Fibroblast of mammary gland (primary cell): ENCODE results near the gene GGPS1.
"Not testable (repeated sequence)": the region's sequence is repeated elsewhere in the genome, so short reads cannot be mapped to it uniquely, and the experiment has no call there.

ENCODE experiments used
- DNase-seq: peaks from one replicate; pipeline ENCODE4 v3.0.0-alpha.2; 2010; ENCODE audit warnings: low read depth
- H3K4me3 ChIP-seq: 2 replicates; pipeline ENCODE4 v1.5.1; 2011; ENCODE audit warnings: low read depth, mild to moderate bottlenecking, low read length, moderate library complexity; ENCODE audit not compliant: control insufficient read depth
- TF ChIP-seq, protein P1 (sequence below): conservative IDR thresholded peaks from 2 replicates; pipeline ENCODE4 v1.5.1; 2011; ENCODE audit warnings: low read depth, low read length, inconsistent platforms; ENCODE audit not compliant: control insufficient read depth, insufficient read depth

The GGPS1 gene

DNA sequence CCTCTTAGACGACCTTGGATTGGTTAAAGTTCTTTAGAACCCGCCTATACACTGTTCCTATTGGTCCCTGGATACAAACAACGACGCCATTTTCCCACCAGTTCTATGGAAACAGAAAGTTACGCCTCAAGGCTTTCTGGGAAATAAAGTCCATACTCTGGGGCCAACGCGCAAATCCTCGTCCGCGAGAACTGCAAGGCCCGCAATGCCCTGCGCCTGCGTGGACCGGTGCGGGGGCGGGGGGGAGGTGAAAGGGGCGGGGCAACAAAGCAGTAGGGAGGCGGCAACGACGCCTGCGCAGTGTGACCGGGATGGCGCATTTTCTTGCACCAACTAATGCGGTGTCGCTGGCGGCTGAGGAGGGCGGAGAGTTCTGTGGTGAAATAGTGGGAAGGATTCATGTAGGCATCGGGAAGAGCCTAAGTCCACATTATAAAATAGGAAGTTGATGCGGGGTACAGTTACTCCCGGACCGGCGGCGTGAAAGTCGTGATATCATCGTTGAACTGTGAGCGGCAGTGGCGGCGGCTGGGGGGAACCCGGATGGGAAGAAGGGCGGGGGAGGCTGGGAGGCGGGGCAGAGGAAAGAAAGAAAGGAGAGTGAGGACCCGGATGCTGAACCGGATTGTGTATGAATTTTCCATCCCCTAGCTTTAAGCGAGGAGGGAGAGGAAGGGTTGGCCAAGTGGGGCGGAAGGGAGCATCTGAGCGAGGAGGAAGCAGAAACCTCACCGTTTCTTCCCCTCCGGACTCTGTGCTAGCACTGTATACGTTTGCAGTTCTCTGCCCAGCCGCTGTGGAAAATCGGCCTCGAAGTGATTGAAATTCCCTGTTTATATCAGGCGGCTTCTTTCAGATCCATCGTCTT, at the start of gene GGPS1:
GGPS1 (plus strand) TSS at position 300 of the 868 bp plus-strand sequence. CDS start 6,695 bp downstream, outside the sequence.
- H3K4me3 ChIP-seq, result peak within 1 kb of the TSS; percentile 87
- DNase-seq, result peak; percentile 100
- TF ChIP-seq, protein P1, sequence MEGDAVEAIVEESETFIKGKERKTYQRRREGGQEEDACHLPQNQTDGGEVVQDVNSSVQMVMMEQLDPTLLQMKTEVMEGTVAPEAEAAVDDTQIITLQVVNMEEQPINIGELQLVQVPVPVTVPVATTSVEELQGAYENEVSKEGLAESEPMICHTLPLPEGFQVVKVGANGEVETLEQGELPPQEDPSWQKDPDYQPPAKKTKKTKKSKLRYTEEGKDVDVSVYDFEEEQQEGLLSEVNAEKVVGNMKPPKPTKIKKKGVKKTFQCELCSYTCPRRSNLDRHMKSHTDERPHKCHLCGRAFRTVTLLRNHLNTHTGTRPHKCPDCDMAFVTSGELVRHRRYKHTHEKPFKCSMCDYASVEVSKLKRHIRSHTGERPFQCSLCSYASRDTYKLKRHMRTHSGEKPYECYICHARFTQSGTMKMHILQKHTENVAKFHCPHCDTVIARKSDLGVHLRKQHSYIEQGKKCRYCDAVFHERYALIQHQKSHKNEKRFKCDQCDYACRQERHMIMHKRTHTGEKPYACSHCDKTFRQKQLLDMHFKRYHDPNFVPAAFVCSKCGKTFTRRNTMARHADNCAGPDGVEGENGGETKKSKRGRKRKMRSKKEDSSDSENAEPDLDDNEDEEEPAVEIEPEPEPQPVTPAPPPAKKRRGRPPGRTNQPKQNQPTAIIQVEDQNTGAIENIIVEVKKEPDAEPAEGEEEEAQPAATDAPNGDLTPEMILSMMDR, result peak; percentile 12

DNA sequence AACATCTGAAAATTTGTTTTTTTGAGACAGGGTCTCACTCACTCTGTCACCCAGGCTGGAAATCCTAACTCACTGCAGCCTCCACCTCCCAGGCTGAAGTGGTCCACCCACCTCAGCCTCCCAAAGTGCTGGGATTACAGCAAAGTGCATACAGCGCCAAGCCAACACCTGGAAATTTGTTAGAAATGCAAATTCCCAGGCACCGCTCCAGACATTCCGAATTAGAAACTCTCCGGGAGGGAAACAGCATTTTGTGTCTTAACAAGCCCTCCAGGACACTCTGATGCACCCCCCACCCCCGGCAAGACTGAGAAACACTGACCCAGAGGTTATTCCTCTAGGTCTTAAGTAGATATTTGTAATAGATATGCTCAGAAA, 49.5 kb upstream of the GGPS1 start:
- no peak for DNase-seq
- TF ChIP-seq, protein P1, result no peak

DNA sequence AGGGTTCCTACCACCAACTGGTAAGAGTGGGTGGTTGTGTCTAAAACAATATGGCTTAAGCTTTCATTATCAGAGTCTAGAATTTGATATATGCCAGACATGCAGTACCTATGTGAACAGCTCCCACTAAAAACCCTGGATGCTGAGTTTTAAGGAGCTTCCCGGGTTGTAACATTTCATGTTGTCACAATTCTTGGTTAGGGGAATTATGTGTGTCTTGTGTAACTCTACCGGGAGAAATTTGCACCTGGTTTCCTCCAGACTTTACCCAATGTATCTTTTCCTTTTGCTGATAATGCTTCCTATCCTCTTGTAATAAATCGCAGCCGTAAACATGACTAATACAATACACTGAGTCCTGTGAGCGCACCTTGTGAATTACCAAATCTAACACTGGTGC, 48.7 kb upstream of the GGPS1 start:
- no peak for DNase-seq
- no peak overlapping the region for H3K4me3 ChIP-seq
- TF ChIP-seq, protein P1, result no peak

More for the DNA sequence above, 49.5 kb upstream of the GGPS1 start:
- no peak overlapping the region for H3K4me3 ChIP-seq

DNA sequence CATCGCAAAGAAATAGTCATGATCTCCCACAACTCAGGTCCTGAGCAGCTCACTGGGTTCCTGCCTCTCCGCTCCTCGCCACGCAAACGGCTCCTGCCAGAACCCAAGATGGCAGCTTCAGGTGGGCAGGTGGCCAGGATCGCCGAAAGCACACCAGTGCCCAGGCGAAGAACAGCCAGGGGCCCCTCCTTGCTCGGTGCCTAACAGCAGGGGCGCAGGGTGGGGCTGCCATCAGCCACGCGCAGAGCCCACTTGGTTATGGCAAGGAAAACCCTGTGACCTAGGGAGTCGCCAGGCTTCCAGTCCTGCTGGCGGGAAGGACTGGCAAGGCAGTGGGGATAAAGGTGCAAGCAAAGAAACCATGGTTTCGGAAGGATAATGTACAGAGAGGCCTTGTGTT, 47.9 kb upstream of the GGPS1 start:
- no peak overlapping the region for H3K4me3 ChIP-seq
- TF ChIP-seq, protein P1, result no peak
- DNase-seq, result no peak

DNA sequence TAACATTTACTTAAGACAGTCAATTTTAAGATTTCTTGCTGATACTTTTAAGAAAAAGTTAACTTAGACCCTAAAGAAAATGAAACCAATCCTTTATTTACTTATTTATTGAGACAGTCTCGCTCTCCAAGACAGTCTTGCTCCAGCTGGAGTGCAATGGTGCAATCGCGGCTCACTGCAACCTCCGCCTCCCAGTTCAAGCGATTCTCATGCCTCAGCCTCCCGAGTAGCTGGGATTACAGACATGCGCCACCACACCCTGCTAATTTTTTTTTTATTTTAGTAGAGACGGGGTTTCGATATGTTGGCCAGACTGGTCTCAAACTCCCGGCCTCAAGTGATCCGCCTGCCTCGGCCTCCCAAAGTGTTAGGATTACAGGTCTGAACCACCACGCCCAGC, 44.7 kb upstream of the GGPS1 start:
- not testable (repeated sequence) for DNase-seq

DNA sequence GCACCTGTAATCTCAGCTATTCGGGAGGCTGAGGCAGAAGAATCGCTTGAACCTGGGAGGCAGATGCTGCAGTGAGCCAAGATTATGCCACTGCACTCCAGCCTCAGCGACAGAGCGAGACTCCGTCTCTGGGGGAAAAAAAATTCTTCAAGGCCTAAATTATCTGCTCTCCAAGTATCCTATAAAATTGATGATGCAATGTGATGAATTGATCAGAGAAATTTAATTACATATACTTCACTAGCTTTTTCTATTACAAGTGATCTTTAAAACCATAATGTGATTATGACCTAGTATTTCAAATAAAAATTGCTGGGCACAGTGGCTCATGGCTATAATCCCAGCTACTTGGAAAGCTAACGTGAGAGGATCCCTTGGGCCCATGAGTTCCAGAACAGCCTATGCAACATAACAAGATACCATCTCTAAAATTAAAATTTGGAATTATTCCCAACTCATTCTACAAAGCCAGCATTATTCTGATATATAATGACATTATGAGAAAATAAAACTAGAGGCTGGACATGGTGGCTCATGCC, 44.1 kb upstream of the GGPS1 start:
- H3K4me3 ChIP-seq, result no peak overlapping the region
- DNase-seq, result no peak
- TF ChIP-seq, protein P1, result no peak

More for the DNA sequence above, 44.7 kb upstream of the GGPS1 start:
- not testable (repeated sequence) for H3K4me3 ChIP-seq

DNA sequence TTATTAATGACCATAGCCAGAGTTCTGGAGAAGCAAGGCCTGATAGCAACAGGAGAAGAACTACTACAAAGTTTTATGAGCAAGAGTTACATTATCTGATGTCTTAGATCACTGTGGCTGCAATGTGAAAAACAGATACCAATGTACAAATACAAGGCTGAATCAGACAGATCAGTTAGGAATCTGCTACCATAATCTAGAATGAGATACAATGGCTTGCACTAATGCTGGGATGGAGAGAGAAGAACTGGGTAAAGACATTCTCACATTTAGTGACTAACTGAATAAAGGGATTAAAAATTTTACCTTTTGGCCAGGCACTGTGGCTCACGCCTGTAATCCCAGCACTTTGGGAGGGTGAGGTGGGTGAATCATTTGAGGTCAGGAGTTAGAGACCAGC, 41.7 kb upstream of the GGPS1 start:
- DNase-seq, result peak; percentile 11
- TF ChIP-seq, protein P1, result no peak
- H3K4me3 ChIP-seq, result no peak overlapping the region
